Stimulated activated CD4-positive, alpha-beta T cell treated with anti-CD3 and anti-CD28 coated beads, TNF-alpha, amount 100 ng/mL, for 24 hours (primary cell): Measurements from ENCODE around the gene PRPF38A.

Source experiments
- DNase-seq, 3 experiments: peaks; one replicate each; pipeline ENCODE4 v3.0.0-alpha.2; 2020; ENCODE audit warnings: low read depth in 3 of 3

Gene PRPF38A

GRCh38 chr1:52399629-52400028, 4.8 kb upstream of the PRPF38A start:
- DNase-seq, result no peak

DNA sequence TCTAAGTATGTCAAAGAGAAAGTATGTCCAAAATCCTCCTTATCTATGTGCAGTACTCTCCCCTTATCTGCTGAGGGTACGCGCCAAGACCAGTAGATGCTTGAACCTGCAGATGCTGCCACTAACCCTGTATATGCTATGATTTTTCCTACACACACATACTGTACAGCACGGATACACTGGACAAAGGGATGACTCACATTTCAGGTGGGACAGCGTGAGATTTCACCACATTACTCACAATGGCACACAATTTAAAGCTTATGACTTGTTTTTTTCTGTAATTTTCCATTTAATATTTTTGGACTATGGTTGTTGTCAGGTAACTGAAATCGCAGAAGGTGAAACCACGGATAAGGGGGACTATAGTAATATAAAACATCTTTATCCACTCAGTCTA, 4.3 kb upstream of the PRPF38A start:
- no peak for DNase-seq

DNA sequence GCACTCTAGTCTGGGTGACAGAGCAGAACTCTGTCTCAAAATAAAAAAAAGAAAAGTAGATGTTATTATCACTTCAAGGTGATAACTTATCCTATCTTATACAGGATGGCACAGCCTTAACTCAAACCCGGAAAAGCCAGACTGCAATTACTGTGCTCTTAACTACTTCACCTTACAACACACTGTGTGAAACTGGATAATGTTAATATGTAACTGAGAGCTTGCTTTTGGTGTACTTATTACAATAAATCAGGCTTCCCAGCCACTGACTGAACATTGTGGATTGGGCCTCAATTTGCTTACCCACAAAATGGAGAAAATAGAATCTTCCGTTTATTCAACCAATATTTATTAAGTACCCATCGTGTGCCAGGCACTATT, 1.6 kb upstream of the PRPF38A start:
- no peak for DNase-seq

DNA sequence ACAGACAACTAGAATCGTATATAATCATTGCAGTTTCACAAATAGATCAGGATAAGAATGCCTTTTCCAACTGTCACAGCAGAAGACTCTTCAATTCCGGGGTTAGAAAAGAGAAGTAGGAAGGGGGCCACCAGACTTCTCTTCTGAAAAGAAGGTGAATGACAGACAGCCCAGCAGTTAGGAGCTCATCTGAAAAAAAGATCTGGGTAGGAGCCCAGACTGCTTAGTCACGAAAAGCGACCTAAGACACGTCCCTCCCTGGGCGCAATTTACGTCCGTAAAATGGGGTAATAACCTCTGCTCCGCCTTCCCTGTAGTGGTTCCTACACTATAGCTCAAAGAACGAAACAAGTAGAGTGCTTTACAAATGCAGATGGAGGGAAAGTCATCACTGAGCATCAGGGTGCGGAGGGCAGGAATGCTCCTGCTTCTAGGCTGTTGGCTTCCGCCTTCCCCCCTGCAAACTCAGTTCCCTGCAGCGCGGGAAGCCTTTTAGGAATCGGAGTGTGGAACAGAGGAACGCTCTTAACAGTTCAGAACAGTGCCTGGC, 761 bp upstream of the PRPF38A start:
- peak; percentile 20 to 43 (median 37) for DNase-seq

GRCh38 chr1:52404975-52405338, 555 bp downstream of the PRPF38A start:
- no peak for DNase-seq

- DNase-seq, result no peak
Observed at GRCh38 chr1:52413410-52413989, 9.1 kb downstream of the PRPF38A start.

- DNase-seq, result no peak
Observed at GRCh38 chr1:52414942-52415341, 10.5 kb downstream of the PRPF38A start.

- no peak for DNase-seq
Observed at GRCh38 chr1:52416811-52417210, 12.4 kb downstream of the PRPF38A start.

GRCh38 chr1:52420713-52421112, 16.3 kb downstream of the PRPF38A start:
- no peak for DNase-seq

DNA sequence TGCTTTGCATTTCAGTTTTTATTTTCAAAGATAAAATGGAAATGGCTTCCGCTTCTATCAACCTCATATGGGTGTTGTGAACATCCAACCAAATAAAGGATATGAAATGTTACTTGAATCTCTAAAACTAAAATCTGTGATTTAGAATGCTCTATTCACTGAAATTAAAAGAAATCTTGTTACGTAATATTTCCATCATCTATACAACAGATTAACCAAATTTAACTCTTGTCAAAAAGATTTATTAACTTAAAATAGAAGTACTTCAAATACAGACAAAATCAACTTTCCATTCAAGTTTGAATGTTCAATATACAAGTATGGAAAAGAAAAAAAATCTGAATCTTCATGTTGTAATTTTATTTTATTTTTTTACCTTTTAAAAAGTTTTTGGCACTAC, 18.7 kb downstream of the PRPF38A start:
- DNase-seq, result no peak

DNA sequence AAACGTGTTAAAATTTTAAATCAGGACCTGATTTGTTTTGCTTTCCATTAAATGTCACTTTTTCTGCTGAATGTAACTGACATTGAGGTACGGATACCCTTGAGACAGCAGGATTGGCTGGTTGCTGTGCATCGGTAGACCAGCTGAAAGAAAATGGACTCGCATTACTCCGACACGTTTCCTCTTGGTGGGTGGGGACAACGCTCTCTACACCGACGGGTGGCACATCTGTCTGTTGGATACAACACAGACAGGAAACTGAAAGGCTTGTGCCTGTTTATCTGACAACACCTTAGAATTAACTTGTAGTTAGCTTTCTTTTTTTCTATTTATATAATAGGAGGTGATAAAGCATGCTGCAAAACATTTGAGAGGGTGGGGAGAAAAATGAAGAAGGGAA, 19.4 kb downstream of the PRPF38A start:
- peak; percentile 22 to 41 (median 28) for DNase-seq

- no peak for DNase-seq
Observed at GRCh38 chr1:52424231-52424636, 19.8 kb downstream of the PRPF38A start.

DNA sequence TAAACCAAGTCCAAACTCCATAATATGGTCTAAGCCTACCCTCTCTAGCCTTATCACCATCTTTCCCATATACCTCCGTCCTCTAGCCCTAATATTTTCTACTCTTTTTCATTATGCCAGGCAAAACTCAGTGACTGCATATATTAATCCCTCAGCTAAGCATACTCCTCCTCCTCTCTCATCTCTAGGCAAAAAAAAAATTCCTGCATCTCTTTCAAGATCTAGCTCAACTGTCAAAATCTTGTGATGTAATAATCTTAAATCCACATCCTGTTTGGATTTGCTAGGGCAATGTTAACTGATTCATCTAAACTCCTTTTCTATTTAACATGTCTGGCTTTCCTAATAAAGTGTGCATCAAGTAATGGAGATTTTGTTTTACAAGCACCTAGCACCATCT, 20.4 kb downstream of the PRPF38A start:
- no peak for DNase-seq

- DNase-seq, result no peak
Observed at GRCh38 chr1:52426371-52426770, 22.0 kb downstream of the PRPF38A start.

- DNase-seq, result no peak
Observed at GRCh38 chr1:52427152-52427551, 22.8 kb downstream of the PRPF38A start.

GRCh38 chr1:52432807-52433206, 28.4 kb downstream of the PRPF38A start:
- no peak for DNase-seq

DNA sequence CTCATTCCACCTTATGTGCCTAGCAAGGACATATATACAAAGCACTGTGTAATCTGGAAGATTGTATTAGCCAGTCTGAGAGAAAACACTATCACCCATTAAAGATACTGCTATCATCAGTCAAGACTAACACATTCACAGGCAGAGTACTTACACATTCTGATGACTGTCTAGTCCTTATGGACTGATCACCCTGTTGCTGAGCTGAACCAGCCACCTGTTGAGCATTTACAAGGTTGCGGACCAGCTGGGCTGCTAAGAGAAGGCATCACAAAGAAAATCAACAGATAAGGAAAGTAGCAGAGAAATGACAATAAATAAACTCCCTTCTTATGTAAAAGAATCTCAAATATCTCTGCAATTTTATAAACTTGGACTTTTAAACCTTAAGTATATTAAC, 30.8 kb downstream of the PRPF38A start:
- DNase-seq, result no peak

- DNase-seq, result no peak
Observed at GRCh38 chr1:52435650-52436049, 31.2 kb downstream of the PRPF38A start.

DNA sequence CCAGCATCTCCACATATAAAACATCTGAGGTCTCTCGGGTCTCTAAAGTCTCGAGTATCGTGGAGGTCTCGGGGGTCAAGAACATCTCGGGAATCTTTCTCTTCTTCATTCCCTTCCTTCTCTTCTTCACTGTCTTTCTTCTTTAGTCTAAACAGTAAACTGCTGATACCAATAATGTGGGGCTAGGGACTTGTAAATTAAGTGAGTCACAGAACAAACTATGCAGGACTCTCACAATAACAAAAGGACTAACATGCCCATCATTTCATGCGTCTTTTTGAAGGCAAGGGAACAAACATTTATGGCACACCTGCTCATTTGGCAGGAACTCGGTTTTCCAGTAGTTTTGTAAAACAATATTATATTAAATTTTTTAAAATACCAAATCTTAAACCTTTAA, 32.4 kb downstream of the PRPF38A start:
- no peak for DNase-seq

DNA sequence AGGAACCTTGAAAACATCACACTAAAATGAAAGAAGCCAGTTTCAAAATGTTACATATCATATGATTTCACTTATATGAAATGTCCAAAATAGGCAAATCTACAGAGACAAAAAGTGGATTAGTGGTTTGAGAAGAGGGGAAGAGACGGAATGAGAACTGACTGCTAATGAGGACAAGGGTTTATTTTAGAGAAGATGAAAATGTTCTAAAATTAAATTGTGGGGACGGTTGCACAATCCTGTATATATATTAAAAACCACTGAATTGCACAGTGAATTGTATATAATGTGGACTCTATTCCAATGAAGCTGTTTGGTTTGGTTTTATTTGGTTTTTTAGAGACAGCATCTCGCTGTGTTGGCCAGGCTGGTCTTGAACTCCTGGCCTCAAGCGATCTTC, 35.6 kb downstream of the PRPF38A start:
- DNase-seq, result no peak

DNA sequence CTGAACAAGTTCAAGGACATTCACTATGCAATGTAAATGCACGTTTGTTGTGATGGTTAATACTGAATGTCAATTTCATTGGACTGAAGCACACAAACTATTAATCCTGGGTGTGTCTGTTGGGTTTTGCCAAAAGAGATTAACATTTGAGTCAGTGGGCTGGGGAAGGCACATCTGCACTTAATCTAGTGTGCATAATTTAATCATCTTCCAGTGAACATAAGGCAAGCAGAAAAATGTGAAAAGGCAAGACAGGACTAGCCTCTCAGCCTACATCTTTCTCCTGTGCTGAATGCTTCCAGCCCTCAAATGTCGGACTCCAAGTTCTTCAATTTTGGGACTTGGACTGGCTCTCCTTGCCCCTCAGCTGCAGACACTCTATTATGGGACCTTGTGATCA, 40.1 kb downstream of the PRPF38A start:
- DNase-seq, result no peak

DNA sequence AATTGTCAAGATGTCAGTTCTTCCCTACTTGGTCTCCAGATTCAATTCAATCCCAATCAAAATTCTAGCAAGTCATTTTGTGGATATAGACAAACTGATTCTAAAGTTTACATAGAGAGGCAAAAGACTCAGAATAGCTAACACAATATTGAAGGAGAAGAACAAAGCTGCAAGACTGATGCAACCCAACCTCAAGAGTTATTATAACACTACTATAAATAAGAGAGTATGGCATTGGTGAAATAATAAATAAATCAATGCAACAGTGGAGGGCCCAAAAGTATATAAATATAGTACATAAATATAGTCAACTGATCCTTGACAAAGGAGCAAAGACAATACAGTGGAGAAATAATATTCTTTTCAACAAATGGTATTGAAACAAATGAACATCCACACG, 49.7 kb downstream of the PRPF38A start:
- DNase-seq, result no peak

GRCh38 chr1:52454779-52455178, 50.4 kb downstream of the PRPF38A start:
- DNase-seq, result no peak

- DNase-seq, result no peak
Observed at GRCh38 chr1:52455686-52456085, 51.3 kb downstream of the PRPF38A start.
